GM19452 (cell line): Measurements from ENCODE around the gene WSCD1.

Experiments
- ATAC-seq: cut with Tn5 transposase; IDR thresholded peaks from one replicate; pipeline ENCODE4 v1.9.1; 2021; ENCODE audit not compliant: unreplicated experiment

The WSCD1 gene

DNA sequence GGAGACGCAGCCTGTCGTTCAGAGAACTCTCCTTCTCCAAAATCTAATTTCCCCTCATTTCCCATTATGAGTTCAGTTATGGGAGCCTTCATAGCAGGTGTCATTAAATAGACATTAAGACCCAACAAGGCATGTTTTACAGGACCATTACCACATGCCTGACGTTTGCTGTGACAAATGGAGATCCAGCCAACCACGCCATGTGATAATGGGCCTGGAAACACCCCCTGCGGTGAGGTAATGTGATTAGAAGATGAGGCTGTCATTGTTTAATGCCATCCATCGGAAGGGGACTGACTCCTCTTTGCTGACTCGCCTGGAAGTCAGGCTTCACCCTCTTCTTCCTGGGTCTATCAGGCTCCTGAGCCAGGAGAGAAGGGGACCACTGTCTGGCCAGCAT lies 76.9 kb downstream of the WSCD1 start:
- no peak for ATAC-seq

DNA sequence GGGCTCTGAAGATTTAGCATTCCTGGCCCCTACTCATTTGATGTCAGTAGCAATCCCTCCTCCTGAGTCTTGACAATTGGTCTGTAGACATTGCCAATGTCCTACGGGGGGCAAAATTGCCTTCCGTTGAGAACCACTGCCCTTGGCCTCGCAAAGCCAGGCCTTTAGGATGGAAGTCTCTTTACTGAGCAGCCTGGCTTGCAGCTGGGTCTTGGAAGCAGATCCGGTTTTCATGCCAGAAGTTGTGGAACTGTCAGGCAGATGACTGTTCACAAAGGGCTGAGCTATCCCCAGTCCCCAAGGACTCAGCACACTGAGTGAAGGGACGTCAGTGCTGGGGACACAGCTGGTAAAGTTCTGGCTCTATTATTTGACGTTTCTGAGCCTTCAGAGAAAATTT lies 83.2 kb downstream of the WSCD1 start:
- ATAC-seq, result no peak

DNA sequence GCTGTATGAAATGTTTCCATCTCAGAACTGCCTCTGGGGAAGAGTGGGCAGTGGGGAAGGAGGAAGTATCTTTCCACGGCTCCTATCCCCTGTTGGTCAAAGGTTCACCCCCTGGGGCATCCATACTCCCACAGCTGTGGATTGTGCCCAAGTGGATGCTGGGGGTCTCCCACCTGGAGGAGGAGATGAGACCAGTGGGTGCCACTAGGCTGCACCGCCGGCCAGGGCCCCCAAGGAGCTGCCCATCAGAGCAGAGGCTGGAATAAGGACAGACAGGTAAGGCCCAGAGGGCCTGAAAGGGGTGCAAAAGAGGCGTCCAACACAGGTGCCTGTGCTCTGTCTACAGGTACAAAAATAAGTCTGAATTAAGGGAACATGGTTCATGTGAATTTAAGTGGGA lies 87.5 kb downstream of the WSCD1 start:
- no peak for ATAC-seq

DNA sequence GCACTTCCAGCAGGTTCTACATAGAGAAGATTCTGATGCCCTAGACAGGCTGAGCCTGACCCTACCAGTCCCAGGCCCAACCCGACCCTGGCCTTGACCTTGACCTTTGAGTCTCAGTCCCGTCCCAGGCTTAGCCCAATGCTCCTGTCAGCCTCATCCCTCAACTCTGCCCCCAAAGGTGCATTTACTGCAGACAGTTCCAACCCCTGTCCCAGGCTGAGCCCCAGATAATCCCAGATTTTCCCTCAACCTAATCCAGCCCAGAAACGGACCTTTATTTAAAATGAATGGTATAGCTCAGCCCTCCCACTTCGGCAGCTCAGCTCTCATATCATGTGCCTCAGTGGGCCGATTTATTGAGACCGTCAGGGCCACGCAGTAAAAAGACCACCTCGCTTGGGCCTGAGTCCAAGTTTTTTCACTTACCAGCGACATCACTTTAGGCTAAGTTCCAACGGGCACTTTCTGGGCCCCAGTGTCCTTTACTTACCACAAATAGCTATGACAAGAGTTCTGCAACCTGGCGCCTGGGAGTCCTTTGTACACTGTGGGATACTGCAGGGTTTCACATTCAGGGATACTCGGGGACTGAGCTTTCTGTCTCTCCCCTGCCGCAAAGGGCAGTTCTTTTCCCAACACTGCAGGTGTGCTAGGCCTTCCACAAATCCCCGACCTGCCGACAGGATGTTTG lies 89.5 kb downstream of the WSCD1 start:
- ATAC-seq, result no peak

DNA sequence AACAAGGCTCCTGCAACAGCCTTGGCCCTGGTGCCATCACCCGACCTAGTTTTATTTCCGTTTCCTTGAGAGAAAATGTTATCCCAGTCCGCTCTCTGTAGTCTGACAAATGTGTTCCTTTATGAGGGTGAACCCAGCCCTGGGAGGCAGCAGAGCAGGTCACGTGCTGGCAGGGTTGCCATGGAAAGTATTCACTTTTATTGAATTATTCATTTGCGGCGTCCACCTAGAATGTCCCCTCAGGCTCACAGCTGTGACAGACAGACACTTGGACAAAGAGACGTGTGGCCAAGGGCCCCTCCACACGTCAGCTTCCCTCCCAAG lies 90.0 kb downstream of the WSCD1 start:
- ATAC-seq, result no peak

DNA sequence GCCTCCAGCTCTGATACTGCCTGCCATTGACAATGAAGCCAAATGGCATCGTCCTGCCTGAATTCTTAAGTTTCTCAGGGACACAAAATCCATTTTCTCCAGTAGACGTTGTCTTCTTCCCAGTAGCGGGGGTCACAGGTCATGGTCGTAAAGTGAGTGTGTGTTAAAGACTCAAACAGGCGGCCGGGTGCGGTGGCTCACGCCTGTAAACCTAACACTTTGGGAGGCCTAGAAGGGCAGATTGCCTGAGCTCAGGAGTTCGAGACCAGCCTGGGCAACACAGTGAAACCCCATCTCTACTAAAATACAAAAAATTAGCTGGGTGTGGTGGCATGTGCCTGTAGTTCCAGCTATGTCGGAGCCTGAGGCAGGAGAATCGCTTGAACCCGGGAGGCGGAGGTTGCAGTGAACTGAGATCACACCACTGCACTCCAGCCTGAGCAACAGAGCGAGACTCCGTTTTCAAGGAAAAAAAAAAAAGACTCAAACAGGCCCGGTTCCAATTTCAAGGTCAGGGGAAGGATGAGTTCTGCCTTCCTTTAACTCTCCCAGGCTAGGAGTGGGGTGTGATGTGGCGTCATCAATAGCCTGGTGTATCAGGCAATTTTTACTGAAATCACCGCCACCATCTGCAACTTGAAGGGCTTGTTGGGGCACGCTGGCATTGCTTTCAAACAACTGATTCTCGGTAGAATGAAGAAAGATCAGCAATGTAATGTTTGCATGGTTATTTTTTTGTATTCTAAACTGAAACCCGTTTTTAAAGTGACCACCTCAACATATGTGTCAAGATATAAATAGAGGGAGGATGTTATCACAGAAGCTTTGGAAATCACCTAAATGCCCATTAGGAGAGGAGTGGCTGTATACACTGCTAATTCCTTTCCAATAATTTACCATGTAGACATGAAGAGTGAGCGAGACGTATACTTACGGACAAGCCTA lies 91.0 kb downstream of the WSCD1 start:
- ATAC-seq, result no peak

DNA sequence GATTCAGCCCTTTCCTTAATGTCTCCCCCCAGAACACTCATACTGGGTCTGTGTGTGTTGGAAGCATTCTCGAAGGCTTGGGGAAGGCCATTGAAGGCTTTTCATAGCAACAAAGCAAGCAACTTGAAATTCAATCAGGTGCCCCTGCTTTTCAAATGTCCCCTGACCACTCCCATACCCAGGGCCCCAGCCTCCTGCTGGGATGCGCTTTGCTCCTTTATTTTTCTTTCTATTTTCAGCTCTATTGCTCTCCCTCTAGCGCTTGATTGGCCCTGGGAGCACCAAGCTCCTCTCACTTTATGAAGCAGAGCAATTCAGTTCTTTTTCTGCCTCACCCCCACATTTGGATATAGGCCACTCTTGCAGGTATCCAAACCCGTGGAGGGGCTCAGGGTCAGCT lies 92.0 kb downstream of the WSCD1 start:
- no peak for ATAC-seq

DNA sequence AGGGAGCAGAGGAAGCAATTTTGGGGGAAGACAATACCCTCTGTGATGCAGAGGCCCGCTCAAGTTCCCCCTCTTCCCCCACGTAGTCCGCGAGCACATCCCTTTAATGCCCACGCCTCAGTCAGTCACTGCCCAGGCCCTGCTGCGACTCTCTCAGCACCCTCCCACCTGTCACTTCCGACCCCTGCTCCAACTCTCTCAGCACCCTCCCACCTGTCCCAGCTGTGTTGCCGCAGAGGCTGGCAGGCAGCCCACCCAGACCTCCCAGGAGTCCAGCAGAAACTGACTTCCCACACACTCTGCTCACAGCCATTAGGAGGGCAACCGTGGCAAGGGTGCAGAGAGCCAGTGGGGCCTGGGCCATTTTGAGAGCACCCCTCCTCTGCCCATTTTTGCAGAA lies 92.7 kb downstream of the WSCD1 start:
- ATAC-seq, result no peak

DNA sequence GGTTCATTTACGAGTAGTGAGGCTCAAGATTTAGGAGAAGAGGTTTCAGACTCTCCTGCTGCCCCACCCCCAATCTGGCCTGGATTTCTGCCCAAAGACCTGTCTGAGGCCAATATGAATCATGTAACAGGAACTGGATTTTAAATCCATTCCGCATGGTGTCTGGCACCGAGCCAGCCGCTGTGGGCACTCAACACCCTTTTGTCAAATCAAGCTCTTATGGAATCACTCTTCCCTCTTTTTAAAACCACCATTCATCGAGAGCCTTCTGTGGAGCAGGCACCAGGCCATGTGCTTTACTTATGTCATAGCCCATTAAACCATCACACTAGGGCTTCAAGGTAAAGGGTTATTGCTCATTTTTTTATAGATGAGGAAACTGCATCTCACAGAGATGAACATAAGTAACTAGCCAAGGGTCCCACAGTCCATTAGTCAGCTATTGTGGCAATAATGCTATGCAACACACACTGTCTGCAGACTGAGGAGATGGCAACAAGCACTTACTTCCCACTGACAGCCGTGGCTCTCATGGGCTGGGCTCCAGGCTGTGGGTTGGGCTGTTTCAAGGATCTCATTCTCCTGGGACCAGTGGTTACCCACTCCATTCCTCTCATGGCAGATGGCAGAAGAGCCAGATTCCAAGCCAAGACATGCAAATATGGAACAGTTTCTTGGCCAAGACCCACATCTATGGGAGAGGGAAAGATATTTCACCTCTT lies 93.6 kb downstream of the WSCD1 start:
- ATAC-seq, result no peak

DNA sequence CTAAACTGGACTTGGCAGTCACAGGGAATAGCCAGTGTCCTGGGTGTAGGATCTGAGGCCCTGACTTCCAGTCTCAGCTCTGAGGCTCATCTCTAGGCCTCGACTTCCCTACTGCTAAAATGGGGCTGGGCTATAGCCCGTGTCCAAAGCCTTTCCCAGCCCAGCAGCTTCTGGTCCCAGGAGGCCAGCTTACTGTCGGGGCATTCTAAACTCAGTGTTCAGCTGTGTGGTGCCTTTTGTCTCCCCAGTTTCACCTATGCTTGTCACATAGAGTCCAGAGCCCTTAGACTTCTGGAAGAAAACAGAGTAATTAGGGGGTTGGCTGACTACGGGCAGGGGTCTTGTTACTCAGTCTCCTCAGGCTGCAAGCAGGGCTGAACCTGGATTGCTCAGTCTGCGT lies 94.8 kb downstream of the WSCD1 start:
- ATAC-seq, result no peak

DNA sequence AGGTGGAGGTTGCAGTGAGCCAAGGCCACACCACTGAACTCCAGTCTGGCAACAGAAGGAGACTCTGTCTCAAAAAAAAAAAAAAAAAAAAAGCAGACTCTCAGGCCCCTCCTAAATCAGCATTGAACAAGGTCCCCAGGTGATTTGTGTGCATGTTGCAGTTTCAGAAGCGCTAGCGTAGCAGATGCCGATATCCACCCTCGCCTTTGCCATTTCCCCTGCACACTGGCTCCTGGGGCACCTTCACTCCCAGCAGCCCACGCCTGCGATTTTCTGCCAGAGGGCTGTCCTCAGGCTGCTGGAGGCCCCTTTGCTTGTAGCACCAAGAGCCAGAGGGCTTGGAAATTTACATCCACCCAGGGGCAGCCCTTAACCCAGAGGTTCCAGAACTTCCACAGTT lies 95.6 kb downstream of the WSCD1 start:
- no peak for ATAC-seq

DNA sequence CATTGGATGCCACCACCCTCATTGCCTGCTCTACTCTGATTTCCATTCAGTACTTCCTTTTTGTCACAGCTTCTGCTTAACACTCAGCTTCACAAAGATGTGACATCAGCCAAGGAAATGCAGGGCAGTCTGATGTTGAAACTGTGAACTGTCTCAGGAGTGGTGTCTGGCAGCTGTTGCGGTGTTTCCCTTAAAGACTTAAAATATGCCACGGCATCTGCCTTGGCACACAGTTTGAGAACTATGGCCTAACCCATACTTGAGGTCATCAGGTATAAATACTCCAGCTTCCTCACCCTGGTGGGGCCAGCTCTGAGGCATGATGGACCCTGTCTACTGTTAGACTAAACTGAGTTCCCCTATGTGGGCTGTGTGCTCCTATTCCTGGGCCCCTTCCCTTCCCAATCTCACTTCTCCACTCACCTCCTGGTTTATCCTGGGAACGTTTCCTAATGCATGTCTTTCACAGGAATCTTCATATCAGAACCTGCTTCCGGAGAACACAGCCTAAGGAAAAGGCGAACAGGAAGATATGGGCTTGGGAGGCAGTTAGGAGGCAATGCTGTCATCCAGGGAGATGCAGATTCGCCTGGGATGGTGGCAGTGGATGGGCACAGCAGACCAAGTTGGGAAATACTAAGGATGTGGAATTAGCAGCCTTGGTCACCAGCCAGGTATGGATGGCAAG lies 96.5 kb downstream of the WSCD1 start:
- ATAC-seq, result no peak

DNA sequence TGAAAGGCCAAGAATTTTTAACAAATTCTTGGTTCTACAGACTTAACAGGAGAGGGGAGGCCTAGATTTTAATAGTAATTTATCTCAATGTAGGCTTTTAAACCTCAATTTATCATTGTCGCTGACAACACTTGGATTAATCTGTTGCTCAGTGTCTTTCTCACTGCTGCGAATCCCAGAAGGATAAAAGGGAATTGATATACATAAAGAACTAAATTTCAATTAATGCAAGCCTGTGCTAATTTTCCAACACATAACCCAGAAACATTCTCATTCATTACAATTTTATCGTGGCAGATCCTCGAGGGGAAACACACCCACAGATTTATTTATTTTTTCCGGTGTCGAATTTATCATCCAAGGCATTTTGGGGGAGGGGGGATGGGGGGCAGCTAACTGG lies 98.1 kb downstream of the WSCD1 start:
- no peak for ATAC-seq

DNA sequence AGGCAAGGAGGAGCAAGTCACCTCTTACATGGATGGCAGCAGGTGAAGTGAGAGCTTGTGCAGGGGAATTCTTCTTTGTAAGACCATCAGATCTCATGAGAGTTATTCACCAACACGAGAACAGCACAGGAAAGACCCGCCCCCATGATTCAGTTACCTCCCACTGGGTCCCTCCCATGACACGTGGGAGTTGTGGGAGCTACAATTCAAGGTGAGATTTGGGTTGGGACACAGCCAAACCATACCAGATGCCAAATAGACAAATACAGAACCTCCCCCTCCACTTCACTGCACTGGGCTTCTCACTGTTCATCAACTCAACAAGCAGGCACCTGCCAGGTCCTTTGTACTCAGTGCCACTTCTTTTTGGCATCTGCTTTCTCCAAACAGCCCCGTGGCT lies 100.2 kb downstream of the WSCD1 start:
- ATAC-seq, result no peak

DNA sequence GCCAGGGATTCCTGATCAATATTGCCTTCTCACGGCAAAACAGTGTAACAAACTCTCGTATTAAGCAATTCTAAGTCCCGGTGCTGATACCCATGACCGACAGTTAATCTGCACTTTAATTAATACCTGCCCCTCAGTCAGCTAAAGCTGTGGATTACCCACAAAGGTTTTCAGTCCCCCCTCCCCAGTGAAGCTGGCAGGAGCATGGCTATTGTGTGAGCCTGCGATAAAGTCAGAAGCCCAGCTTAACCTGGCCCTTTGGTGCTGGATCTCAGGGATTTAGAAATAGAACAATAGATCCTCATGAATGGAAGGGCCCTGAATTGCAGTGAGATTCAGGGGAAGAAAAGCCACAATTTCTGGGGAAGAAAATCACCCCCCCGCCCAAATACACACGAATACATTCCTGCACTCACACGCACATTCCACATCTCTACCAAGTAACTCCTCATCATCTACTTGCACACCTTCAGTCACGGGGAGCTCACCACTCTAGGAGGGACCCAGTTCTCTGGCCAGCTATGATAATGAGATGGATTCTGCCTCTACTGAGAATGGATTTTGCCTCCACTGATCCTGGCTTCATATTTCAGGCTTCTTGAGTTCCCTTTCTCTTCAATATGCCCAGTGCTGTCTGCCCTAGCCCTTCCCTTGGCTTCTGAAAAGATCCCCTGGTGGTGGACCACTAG lies 102.6 kb downstream of the WSCD1 start:
- ATAC-seq, result no peak

DNA sequence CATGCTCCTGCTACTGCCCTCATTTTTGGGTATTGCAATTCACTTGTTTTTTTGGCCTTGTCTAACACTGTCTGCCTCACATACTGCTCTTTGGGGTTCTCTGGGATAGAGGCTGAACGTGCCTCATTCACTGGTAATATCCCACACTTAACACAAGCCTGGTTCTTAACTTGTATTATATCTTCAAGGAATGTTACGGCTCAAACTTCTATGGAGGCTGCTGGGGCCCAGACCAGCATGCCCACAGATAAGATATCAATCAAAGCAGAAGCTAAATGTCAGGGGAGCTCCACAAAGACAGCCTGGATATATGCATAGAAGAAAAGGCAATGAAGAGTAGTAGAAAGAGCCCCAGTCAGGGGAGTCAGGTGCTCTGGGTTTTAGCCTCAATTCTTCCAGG lies 103.5 kb downstream of the WSCD1 start:
- ATAC-seq, result no peak
